OCI-LY3 (cell line): Measurements from ENCODE around the gene OR4Q2.

Source experiments
- EZH2phosphoT487 ChIP-seq: fragments of 200-600 bp; shearing (Covaris generic); IDR thresholded peaks from 2 replicates; pipeline ENCODE4 v1.6.1; 2018; ENCODE audit warnings: antibody characterized with exemption, mixed run types, low read depth
- TF ChIP-seq, protein P1 (sequence below): fragments of 200-600, 300-600 bp; sonication (generic); IDR thresholded peaks from 2 replicates; pipeline ENCODE4 v1.5.1; 2014; ENCODE audit warnings: antibody characterized with exemption, low read length, low read depth

DNA sequence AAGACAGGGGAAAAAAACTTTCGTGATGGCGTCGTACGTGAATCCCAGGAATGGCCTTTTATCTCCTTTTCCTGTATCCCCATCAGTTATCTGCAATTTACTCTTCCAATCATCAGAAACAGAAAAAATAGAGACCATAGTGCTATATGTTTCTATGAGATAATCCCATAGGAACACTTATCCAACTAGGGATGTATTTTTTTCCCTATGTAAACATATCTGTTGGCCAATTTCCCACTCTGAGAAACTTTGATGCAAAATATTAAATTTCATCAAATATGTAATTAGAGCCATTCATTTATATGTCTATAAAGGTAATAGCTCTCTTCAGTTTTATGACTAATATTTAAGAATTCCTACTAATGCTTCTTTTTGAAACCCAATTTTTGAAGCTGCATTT is 34.0 kb downstream of the OR4Q2 start, which contains the start of gene OR4K13:
- TF ChIP-seq, protein P1, sequence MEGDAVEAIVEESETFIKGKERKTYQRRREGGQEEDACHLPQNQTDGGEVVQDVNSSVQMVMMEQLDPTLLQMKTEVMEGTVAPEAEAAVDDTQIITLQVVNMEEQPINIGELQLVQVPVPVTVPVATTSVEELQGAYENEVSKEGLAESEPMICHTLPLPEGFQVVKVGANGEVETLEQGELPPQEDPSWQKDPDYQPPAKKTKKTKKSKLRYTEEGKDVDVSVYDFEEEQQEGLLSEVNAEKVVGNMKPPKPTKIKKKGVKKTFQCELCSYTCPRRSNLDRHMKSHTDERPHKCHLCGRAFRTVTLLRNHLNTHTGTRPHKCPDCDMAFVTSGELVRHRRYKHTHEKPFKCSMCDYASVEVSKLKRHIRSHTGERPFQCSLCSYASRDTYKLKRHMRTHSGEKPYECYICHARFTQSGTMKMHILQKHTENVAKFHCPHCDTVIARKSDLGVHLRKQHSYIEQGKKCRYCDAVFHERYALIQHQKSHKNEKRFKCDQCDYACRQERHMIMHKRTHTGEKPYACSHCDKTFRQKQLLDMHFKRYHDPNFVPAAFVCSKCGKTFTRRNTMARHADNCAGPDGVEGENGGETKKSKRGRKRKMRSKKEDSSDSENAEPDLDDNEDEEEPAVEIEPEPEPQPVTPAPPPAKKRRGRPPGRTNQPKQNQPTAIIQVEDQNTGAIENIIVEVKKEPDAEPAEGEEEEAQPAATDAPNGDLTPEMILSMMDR, result no peak
- no peak for TF ChIP-seq EZH2phosphoT487
